HepG2 (cell line): ENCODE results near the gene ELN. TPM values are rescaled to one million over a fixed set of nuclear protein-coding genes. Genes with fewer than 3 reads are reported as not detected.

Experiments
- HDAC2 ChIP-seq: sonication (generic); formaldehyde crosslinking; IDR thresholded peaks from 2 replicates; pipeline ENCODE4 v1.4.0; 2020; ENCODE audit warnings: missing genetic modification reagents
- HOXD1 ChIP-seq: sonication (generic); formaldehyde crosslinking; IDR thresholded peaks from 2 replicates; pipeline ENCODE4 v1.5.0; 2020; ENCODE audit warnings: missing genetic modification reagents
- MZF1 ChIP-seq: sonication (generic); formaldehyde crosslinking; IDR thresholded peaks from 2 replicates; pipeline ENCODE4 v1.8.1; 2023; ENCODE audit warnings: mild to moderate bottlenecking, missing genetic modification reagents, borderline replicate concordance
- NAIF1 ChIP-seq: sonication (generic); formaldehyde crosslinking; IDR thresholded peaks from 2 replicates; pipeline ENCODE4 v1.5.0; 2020; ENCODE audit warnings: mild to moderate bottlenecking, missing genetic modification reagents, borderline replicate concordance
- REPIN1 ChIP-seq: sonication (generic); formaldehyde crosslinking; IDR thresholded peaks from 2 replicates; pipeline ENCODE4 v1.8.0; 2022; ENCODE audit warnings: missing genetic modification reagents, low read depth, mild to moderate bottlenecking, borderline replicate concordance
- RFX1 ChIP-seq: fragments of 450-650 bp; IDR thresholded peaks from 2 replicates; pipeline ENCODE4 v1.6.1; 2017
- RNF2 ChIP-seq: fragments of 450-650 bp; conservative IDR thresholded peaks from 2 replicates; pipeline ENCODE4 v1.6.1; 2016; ENCODE audit warnings: low read depth
- SP1 ChIP-seq, 2 experiments: fragments of 450-650 bp in 1 of 2; sonication (generic) in 1 of 2; formaldehyde crosslinking in 1 of 2; IDR thresholded peaks; 2 replicates each; pipeline versions ENCODE4 v1.4.0 to v1.6.1; 2016 to 2020; ENCODE audit warnings: missing genetic modification reagents in 1 of 2
- TEAD3 ChIP-seq: optimal IDR thresholded peaks from 2 replicates; pipeline ENCODE3; 2016; ENCODE audit warnings: borderline replicate concordance
- TRIM24 ChIP-seq: sonication (generic); formaldehyde crosslinking; IDR thresholded peaks from 2 replicates; pipeline ENCODE4 v1.8.0; 2022; ENCODE audit warnings: mild to moderate bottlenecking, missing genetic modification reagents
- ZBTB38 ChIP-seq: sonication (generic); formaldehyde crosslinking; IDR thresholded peaks from 2 replicates; pipeline ENCODE4 v1.5.1; 2020; ENCODE audit warnings: mild to moderate bottlenecking, missing genetic modification reagents
- ZNF138 ChIP-seq: sonication (generic); formaldehyde crosslinking; IDR thresholded peaks from 2 replicates; pipeline ENCODE4 v1.5.0; 2020; ENCODE audit warnings: mild to moderate bottlenecking, low read depth, missing genetic modification reagents
- ZNF232 ChIP-seq: sonication (generic); formaldehyde crosslinking; IDR thresholded peaks from 2 replicates; pipeline ENCODE4 v1.4.0; 2020; ENCODE audit warnings: missing genetic modification reagents, borderline replicate concordance
- ZNF562 ChIP-seq: sonication (generic); formaldehyde crosslinking; IDR thresholded peaks from 2 replicates; pipeline ENCODE4 v1.8.0; 2022; ENCODE audit warnings: missing genetic modification reagents, borderline replicate concordance
- ZNF737 ChIP-seq: sonication (generic); formaldehyde crosslinking; IDR thresholded peaks from 2 replicates; pipeline ENCODE4 v1.5.0; 2020; ENCODE audit warnings: missing genetic modification reagents, mild to moderate bottlenecking, borderline replicate concordance
- ZNF761 ChIP-seq: sonication (generic); formaldehyde crosslinking; conservative IDR thresholded peaks from 2 replicates; pipeline ENCODE4 v1.4.0; 2020; ENCODE audit warnings: mild to moderate bottlenecking, missing genetic modification reagents
- ZNF781 ChIP-seq: sonication (generic); formaldehyde crosslinking; IDR thresholded peaks from 2 replicates; pipeline ENCODE4 v1.5.1; 2020; ENCODE audit warnings: borderline replicate concordance, mild to moderate bottlenecking, missing genetic modification reagents; ENCODE audit errors: not compliant biosample characterization
- ZSCAN29 ChIP-seq: sonication (generic); formaldehyde crosslinking; conservative IDR thresholded peaks from 2 replicates; pipeline ENCODE4 v1.4.0; 2020; ENCODE audit warnings: mild to moderate bottlenecking, missing genetic modification reagents
- polyA plus RNA-seq, 8 experiments: library from polyadenylated mRNA; depleted of rRNA in 3 of 8; stranded (reverse) in 7 of 8; unstranded in 1 of 8; fragments of >200 nt; fragmentation: Illumina TruSeq in 4 of 8; extraction: Trizol in 4 of 8; gene quantifications; 2 replicates each; pipeline versions ENCODE4 v1.2.1 to v1.2.3, GENCODE V29; 2011 to 2016; ENCODE audit warnings: low read depth in 4 of 8, missing spikeins in 1 of 8, mixed read lengths in 1 of 8; ENCODE audit not compliant: insufficient read depth in 1 of 8
- total RNA-seq, 5 experiments: library from RNA; depleted of rRNA; stranded (reverse); fragments of >200 nt; fragmentation: Illumina TruSeq; extraction: Trizol; gene quantifications; 2 replicates each; pipeline ENCODE4 v1.2.3, GENCODE V29; 2016; ENCODE audit warnings: low read depth in 1 of 5
- TF ChIP-seq, protein P1 (sequence below): sonication (generic); formaldehyde crosslinking; IDR thresholded peaks from 2 replicates; pipeline ENCODE4; 2020; ENCODE audit warnings: missing genetic modification reagents, mild to moderate bottlenecking, borderline replicate concordance
- TF ChIP-seq, protein P2 (sequence below): IDR thresholded peaks from 2 replicates; pipeline ENCODE4 v1.6.1; 2012; ENCODE audit warnings: inconsistent platforms
- TF ChIP-seq, protein P3 (sequence below): sonication (generic); formaldehyde crosslinking; IDR thresholded peaks from 2 replicates; pipeline ENCODE4 v1.4.0; 2020; ENCODE audit warnings: missing genetic modification reagents; ENCODE audit errors: not compliant biosample characterization
- TF ChIP-seq, protein P4 (sequence below): IDR thresholded peaks from 2 replicates; pipeline ENCODE4 v1.6.1; 2016; ENCODE audit warnings: missing compliant biosample characterization, missing genetic modification reagents, borderline replicate concordance
- TF ChIP-seq, protein P5 (sequence below): sonication (generic); formaldehyde crosslinking; IDR thresholded peaks from 2 replicates; pipeline ENCODE4 v1.5.0; 2020; ENCODE audit warnings: mild to moderate bottlenecking, low read depth, missing genetic modification reagents, borderline replicate concordance

ELN gene
- total and polyA plus RNA-seq, 2 of the 13 experiments (the other 11 are each of a cell fraction or from before 2014, with no cell fraction given): 0.15 to 0.37 TPM

DNA sequence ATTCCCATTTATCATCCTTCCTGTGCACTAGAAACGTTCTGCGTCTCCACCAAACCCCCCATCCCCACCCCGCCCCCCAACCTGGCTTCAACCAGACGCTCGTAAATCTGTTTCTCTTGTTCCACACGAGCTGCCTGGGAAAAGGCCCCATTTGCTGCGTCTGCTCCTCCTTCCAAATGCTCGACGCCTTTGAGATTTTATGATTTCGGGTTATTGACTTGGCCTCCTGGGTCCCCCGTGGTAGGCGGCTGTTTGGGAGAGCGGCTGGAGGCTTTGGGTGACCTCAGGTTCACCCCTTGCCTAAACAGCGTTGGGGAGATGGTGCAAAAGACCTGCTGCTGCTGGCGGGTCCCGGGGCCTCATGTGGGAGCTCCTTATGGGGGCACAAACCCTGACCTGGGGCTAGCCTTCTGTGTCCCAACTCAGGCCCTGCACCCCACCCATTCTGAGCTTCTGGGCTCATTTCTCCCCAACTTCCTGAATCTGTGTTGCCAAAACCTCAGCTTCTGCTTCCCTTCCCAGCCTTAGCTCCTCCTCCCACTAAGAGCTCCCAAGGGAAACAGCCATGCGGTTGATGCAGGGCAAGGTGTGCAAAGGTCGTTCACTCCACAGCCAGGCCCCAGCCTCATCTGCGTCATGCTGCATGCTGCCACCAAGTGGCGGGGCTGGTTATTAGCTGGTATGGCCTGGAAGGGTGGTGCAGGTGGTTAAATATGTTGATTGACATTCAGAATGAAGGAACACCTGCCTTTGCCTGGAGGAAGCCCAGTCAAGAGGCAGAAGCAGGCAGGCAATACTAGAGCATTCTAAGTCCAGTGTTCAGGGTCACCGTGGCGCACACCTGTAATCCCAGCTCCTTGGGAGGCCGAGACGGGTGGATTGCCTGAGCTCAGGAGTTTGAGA is 49.1 kb upstream of the ELN start (continued):
- no peak for TF ChIP-seq ZNF232 (CRISPR knock-in tag)
- no peak for TF ChIP-seq TRIM24 (CRISPR knock-in tag)
- no peak for TF ChIP-seq ZNF138
- no peak for TF ChIP-seq SP1 (IDR thresholded peaks at IDR 0.05)
- TF ChIP-seq SP1 (CRISPR knock-in tag; IDR thresholded peaks at IDR 0.05): peak; percentile 54; the same call in 1 of the 2 replicates
- TF ChIP-seq RNF2: no peak
- TF ChIP-seq ZSCAN29: no peak
- TF ChIP-seq ZBTB38: peak; percentile 18; the same call in 1 of the 2 replicates
- TF ChIP-seq, protein P1, sequence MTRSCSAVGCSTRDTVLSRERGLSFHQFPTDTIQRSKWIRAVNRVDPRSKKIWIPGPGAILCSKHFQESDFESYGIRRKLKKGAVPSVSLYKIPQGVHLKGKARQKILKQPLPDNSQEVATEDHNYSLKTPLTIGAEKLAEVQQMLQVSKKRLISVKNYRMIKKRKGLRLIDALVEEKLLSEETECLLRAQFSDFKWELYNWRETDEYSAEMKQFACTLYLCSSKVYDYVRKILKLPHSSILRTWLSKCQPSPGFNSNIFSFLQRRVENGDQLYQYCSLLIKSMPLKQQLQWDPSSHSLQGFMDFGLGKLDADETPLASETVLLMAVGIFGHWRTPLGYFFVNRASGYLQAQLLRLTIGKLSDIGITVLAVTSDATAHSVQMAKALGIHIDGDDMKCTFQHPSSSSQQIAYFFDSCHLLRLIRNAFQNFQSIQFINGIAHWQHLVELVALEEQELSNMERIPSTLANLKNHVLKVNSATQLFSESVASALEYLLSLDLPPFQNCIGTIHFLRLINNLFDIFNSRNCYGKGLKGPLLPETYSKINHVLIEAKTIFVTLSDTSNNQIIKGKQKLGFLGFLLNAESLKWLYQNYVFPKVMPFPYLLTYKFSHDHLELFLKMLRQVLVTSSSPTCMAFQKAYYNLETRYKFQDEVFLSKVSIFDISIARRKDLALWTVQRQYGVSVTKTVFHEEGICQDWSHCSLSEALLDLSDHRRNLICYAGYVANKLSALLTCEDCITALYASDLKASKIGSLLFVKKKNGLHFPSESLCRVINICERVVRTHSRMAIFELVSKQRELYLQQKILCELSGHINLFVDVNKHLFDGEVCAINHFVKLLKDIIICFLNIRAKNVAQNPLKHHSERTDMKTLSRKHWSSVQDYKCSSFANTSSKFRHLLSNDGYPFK (CRISPR knock-in tag): no peak
- TF ChIP-seq, protein P2, sequence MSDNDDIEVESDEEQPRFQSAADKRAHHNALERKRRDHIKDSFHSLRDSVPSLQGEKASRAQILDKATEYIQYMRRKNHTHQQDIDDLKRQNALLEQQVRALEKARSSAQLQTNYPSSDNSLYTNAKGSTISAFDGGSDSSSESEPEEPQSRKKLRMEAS: peak; percentile 90
- TF ChIP-seq, protein P3, sequence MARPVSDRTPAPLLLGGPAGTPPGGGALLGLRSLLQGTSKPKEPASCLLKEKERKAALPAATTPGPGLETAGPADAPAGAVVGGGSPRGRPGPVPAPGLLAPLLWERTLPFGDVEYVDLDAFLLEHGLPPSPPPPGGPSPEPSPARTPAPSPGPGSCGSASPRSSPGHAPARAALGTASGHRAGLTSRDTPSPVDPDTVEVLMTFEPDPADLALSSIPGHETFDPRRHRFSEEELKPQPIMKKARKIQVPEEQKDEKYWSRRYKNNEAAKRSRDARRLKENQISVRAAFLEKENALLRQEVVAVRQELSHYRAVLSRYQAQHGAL (CRISPR knock-in tag): no peak
- TF ChIP-seq REPIN1: peak; percentile 72; the same call in 1 of the 2 replicates
- no peak for TF ChIP-seq ZNF781 (CRISPR knock-in tag)
- TF ChIP-seq HOXD1 (CRISPR knock-in tag): no peak
- no peak for TF ChIP-seq MZF1 (CRISPR knock-in tag)
- TF ChIP-seq NAIF1 (CRISPR knock-in tag): no peak
- TF ChIP-seq ZNF562 (CRISPR knock-in tag): no peak
- peak; percentile 70; the same call in 1 of the 2 replicates for TF ChIP-seq HDAC2 (CRISPR knock-in tag)
- TF ChIP-seq ZNF737 (CRISPR knock-in tag): no peak
- TF ChIP-seq, protein P4, sequence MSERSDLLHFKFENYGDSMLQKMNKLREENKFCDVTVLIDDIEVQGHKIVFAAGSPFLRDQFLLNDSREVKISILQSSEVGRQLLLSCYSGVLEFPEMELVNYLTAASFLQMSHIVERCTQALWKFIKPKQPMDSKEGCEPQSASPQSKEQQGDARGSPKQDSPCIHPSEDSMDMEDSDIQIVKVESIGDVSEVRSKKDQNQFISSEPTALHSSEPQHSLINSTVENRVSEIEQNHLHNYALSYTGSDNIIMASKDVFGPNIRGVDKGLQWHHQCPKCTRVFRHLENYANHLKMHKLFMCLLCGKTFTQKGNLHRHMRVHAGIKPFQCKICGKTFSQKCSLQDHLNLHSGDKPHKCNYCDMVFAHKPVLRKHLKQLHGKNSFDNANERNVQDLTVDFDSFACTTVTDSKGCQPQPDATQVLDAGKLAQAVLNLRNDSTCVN: no peak
- TF ChIP-seq RFX1: no peak
- peak; percentile 82 for TF ChIP-seq TEAD3 (CRISPR knock-in tag)
- TF ChIP-seq, protein P5, sequence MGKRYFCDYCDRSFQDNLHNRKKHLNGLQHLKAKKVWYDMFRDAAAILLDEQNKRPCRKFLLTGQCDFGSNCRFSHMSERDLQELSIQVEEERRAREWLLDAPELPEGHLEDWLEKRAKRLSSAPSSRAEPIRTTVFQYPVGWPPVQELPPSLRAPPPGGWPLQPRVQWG (CRISPR knock-in tag): no peak
- no peak for TF ChIP-seq ZNF761 (CRISPR knock-in tag)
